GM21786 (cell line): ENCODE measurements around the gene CKAP4.

Experiments
- ATAC-seq: cut with Tn5 transposase; IDR thresholded peaks from one replicate; pipeline ENCODE4 v1.9.1; 2021; ENCODE audit not compliant: unreplicated experiment

The CKAP4 gene

DNA sequence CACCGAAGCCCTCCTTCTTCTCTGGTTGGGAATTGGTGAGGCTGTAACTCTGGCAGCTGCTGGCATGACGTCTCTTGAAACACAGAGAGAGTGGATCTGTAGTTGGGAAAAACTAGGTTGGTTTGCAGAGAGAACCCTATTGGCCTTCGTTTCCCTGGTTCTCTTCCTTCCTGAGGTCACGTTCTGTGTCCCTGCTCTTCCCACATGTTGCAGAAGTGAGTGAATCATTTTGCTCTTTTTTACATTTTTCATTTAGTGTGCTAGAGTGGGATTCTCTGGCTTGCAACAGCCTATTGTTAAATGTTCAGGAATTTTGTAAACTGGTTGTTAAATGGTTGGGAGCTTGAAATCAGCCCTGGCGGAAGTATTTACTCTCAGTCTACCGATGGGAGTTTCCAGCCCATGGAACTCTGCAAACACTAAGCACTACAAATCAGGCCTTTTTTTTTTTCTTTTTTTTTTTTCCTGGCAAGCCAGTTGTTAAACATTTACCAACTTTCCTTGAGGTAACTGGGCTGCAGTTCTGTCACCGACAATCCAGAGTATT lies 26.8 kb upstream of the CKAP4 start:
- ATAC-seq, result no peak

DNA sequence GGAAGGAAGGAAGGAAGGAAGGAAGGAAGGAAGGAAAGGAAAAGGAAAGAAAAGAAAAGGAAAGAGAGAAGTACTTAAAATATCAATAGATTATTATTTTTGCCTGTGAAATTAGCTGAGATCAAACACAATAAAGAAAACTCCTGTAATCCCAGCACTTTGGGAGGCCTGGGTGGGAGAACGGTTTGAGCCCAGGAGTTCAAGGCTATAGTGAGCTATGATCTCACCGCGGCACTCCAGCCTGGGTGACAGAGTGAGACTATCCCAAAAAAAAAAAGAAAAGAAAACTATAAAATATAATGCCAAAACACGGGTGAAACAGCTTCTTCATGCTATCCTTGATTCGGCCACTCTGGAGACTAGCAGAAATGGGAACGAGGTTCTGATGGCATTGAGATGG lies 26.2 kb upstream of the CKAP4 start:
- ATAC-seq, result no peak

DNA sequence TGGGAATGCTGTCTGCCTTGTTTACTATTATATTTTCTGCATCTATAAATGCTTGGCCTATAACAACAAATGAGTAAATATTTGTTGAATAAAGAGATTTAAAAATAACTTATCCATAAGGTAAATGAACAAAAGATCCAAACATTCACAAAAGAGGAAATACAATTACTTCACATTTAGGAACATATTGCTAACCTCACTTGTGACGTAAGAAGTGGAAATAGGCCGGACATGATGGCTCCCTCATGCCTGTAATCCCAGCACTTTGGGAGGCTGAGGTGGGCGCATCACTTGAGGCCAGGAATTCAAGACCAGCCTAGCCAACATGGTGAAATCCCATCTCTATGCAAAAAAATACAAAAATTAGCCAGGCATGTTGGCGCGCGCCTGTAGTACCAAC lies 25.7 kb upstream of the CKAP4 start:
- no peak for ATAC-seq

DNA sequence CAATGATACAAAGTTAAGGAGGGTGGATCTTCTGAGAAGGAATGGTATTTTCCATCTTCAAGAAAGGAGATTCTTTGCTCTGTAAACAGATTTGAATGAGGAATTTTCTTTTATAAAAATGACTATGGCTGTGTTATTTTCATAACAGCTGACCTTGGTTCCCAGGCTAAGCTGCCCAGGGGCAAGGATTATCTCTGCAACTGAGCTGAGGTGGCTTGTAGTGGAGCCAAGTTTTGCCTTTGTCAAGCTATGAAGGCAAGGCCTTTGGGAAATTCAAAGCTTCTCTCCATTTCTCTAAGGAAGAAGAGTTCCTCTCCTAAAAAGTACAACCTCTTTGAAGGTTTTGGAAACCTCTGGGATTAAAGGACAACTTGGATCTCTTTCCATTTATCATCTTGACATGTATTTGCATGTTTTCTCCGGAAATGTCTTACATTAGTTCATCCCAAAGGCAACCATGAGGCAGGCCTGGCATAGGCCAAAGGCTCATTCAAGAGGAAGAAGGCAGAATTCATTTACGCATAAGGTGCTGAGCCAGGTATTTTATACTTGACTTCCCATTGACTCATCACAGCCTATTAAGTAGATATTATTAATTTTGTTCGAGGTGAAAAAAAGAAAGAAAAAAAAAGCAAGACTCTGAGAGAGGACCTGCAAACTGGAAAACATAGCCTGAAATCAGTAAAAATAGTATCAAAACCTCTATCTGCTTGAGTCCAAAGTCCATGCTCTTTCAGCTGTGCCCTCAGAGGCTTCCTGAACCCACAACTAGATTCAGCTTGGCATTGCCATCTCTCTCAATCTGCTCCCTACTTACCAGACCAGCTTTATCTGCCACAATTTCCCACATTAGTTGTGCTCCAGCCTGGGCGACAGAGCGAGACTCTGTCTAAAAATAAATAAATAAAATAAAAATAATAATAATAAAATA lies 24.0 kb upstream of the CKAP4 start:
- ATAC-seq, result no peak

DNA sequence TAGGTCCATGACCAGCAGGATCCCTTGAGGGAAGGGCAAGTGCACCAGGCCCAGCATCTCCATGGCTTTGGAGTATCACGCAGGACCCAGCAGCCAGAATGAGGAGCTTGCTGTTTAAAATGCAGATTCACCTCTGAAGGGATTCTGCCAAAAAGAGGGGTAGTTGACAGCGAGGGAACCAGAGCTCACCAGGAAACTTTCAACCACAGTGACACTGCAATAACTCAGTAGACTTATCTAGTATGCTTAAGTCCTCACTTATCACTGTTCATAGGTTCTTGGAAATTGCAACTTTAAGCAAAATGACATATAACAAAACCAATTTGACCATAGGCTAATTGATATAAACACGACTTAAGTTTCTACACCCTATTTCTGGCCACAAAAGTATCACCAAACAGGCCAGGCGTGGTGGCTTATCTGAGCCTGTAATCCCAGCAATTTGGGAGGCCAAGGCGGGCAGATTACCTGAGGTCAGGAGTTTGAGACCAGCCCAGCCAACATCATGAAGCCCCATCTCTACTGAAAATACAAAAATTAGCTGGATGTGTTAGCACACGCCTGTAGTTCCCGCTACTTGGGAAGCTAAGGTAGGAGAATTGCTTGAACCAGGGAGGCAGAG lies 21.4 kb upstream of the CKAP4 start:
- ATAC-seq, result no peak

DNA sequence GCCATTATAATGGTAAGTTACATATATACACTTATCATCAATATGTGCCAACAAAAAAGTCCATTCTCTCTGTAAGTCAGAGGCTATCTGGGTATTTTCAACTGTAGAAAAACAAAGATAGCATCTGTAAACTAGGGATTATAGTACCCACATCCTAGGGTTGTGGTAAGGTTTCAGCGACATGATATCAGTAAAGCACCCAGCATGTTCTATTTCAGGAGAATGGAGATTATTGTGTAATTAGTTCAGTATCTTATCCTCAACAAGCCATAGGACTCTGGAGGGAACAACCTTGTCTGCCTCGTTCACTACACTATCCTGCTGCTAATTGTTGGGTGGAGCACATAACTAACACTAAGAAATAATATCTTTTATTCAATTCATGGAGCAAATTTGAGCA lies 19.7 kb upstream of the CKAP4 start:
- ATAC-seq, result no peak

DNA sequence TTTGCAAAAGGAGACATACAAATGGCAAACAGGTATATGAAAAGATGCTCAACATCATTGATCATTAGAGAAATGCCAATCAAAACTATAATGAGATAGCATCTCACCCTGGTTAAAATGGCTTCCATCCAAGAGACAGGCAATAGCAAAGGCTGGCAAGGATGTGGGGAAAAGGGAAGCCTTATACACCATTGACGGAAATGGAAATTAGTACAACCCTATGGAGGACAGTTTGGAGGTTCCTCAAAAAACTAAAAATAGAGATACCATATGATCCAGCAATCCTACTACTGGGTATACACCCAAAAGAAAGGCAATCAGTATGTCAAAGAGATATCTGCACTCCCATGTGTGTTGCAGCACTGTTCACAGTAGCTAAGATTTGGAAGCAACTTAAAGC lies 17.3 kb upstream of the CKAP4 start:
- ATAC-seq, result no peak

DNA sequence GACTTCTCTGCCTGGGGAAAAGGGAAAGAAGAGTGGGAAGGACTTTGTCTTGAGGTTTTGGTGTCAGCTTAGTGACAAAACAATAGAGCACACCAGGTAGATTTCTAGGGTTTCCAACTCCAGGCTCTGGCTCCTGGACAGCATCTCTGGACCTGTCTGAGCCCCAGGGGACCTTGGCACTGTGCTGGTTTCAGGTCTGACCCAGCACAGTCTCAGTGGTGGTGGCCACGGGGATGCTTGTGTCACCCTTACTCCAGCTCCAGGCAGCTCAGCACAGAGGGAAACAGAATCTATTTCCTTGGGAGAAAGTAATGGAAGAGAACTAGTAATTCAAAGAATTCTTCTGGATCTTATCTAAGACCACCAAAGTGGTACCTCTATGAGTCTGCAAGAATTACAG lies 11.1 kb upstream of the CKAP4 start:
- no peak for ATAC-seq

DNA sequence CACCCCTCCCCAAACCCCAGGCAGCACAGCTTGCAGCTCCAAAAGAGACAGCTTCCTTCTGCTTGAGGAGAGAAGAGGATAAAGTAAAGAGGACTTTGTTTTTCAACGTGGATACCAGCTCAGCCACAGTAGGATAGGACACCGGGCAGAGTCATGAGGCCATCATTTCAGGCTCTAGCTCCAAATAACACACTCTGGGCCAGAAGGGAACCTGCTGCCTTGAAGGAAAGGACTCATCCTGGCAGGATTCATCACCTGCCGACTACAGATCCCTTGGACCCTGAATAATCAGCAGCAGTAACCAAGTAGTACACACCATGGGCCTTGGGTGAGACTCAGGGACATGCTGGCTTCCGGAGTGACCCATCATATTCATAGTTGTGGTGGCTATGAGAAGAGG lies 10.4 kb upstream of the CKAP4 start:
- no peak for ATAC-seq

DNA sequence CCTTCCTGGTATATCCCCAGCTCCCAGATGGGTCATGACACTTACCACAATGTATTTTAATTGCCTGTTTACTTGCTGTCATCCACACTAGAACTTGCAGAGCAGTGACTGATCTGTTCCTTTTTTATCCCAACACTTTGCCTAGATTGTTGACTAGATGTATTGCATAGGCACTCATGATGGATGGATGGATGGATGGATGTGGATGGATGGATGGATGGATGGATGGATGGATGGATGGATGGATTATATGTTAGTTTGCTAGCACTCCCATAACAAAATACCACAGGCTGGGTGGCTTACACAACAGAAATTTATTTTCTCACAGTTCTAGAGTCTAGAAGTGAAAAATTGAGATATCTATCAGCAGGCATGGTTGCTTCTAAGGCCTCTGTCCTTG lies 8.7 kb upstream of the CKAP4 start:
- ATAC-seq, result no peak

DNA sequence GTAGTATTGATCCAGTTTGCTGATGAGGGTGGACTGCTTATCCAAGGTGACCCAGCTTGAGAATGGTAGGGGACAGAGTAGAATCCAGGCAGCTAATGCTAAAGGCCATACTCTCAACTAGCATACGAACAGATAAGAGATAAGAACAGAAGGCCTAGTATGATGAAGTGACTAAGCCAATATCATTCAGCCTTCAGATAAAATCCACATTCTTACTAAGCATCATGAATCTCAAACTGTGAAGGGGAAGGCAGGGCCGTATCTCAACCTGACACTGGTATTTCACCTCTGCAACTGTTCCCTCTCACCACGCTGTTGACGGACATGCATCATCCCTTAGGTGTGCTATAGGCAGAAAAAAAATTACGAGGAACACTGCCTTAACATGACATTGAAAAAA lies 8.1 kb upstream of the CKAP4 start:
- ATAC-seq, result no peak

DNA sequence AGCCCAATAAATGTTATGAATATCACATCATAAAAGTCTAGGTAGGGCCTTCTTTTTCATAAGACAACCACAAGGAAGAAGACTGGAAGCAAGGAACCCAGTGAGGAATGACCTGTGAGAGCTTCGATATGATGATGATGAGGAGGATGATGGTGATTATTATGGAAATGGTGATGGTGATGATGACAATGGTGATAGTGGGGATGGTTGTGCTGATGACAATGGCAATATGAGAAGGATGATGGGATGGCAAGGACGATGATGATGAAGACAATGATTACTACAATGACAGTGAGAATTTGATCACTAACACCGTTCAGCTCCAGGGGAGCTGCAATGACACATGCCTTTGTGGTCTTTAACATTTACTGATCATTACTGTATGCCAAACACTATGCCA lies 7.7 kb upstream of the CKAP4 start:
- no peak for ATAC-seq

DNA sequence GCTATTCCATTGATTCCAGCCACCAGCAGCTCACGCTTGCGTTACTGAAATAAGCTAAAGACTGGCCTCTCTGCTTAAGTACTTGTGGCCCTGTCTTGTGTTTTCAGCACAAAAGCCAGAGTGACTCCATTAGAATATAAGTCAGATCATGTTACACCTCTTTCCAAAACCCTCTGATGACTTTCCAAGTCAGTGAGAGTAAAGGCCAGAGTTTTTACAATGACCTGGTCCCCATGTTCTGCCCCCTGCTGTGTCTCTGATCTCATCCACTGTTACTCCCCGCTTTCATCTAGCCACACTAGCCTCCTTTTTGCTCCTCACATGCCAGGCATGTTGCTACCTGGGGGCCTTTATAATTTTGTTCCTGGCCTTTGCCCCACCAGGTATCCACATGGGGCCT lies 6.9 kb upstream of the CKAP4 start:
- ATAC-seq, result no peak

DNA sequence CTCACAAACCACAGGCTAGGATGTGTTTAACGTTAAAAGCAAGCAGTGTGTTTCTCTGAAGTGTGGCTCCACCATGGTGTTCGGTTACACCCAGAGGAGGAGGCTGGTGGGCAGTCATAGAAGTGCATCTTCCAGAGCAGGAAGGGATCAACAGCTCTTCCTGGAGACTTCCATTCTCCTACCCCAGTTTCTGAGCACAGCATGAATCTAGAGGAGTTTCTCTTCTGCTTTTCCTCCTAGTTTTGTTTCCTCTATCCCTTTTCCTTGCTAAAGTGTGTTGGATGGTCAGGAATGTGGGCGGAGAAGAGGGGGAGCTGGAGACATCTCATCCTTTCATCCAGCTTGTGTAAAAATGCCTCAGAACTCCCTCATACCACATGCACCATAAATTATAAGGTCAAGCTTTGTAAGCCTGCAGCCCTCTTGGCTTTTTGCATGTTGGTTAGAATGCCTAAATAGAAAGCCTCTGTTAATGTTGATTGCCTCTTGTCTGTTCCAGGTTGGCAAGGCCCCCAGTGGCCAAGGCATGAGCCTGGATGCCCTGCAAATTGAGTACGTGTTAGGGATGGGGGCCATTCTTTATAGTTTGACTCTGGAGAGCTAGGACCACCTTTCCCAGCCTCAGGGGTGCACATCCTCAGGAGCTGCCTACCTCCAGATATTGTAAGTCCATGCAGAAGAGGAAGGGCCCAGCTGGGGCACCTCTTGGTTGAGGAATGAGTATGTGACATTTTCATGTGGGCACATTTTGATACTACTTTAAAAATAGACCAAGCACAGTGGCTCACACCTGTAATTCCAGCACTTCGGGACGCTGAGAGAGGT lies 4.0 kb upstream of the CKAP4 start:
- no peak for ATAC-seq

DNA sequence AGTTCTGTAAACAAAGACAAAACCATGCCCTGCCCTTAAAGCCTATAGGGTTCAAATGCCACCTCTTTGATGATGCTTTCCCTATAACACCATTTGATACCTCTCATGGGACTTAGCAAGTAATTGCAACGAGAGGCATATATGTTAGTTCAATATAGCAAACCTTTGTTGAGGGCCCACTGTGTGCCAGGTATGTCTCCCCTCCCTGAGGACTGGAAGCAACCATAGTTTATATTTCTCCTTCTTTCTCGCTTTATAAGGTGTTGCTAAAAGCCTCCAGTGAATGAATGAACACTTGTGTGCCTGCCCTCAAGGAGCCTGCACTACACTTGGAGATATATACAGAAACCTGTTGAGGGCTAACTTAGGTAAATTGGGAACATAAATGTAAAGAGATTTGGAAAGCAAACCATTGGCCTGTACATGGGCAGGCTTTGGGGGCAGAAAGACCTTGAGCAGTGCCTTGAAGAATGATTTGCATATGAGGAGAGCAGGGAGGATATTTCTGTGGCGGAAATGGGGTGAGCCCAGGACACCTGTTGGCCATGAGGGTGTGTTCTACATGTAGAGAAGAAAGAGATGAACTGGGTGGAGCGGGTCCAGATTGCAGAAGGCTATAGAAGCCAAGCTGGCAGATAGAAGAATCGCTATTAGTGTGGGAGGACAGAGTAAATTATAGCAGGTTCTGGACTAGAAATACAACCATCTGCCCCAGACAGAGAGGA lies 1.8 kb upstream of the CKAP4 start:
- ATAC-seq, result peak; percentile 78

DNA sequence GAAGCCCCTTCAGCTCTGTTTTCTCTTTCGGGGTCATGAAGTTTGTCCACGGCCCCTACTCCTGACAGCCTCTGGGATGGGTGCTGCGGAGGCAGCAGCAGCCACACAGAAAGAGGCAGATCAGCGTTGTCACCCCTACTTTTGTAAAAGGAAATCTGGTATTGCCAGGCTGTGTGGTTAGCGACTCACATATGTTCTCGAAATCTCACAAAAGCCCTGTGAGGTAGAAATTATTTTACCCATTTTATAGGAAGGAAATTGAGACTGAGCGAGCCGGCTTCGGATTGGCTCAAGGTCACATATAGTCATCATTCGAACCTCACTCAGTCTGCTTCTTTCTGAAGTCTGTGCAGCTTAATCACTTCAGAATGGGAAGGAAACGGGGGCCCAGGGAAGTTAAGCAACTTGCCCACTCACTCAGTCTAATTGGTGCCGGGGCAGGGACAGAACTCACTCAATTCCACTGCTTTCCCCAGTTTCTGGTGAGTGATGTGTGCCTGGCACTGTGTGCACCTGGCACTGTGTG lies 1.1 kb upstream of the CKAP4 start:
- no peak for ATAC-seq

DNA sequence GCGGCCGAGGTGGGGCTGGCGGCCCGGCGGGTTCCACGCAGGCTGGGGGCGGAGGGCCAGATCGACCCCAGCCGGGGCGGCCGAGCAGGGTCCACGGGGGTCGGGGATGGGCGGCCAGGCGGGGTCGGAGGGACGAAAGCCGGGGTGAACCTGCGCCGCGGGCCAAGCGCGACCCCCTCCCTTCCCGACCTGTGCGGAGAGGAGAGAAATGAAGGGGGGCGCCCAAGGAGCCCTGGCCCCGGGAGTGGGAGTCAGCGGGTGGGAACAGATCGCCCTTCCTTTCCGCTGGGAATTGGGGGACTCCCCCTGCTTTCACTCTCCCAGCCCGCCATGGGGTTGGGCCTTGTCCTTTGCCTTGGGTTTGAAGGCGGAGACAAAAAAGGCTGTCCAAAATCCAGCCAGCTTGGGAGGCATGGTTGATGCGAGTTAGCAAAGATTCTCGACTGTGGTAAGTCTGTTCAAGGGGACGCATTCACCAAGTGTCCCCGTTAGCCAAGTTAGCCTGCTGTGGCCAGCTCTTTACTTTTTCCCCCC lies 559 bp upstream of the CKAP4 start:
- ATAC-seq, result no peak

DNA sequence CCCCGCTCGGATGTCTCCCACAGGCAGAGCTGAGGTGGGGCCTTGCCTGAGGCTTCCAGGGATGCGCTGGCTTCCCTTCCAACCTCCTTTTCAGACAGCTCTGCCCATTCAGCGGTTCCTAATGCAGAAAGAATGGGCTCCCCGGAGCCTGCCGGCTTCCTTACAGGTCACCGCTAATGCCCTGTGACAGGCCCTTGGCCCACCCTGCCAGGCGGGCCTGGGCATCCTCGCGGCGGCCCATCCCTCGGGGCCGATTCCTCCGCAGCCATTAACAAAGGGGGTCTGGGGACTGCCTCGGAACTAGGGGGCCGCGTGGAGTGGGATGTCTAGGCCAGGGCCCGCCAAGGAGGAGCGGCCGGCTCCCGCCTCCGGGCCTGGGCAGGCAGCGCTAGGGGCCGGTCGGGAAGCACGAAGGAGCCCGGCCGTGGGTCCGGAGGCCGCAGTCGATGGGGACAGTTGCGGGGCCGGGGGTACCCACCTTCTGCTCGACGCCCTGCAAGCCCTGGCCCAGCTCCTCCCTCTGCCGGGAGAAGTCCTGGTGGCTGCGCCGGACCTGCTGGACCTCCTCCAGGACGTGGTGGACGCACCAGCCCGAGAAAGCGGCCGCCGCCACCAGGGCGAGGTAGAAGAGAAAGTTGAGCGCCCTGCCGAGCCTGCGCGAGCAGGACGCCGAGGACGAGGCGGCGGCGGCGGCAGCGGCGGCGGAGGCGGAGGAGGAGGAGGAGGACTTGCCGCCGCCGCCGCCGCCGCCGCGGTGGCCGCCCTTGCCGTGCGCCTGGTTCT lies 738 bp downstream of the CKAP4 start:
- no peak for ATAC-seq

DNA sequence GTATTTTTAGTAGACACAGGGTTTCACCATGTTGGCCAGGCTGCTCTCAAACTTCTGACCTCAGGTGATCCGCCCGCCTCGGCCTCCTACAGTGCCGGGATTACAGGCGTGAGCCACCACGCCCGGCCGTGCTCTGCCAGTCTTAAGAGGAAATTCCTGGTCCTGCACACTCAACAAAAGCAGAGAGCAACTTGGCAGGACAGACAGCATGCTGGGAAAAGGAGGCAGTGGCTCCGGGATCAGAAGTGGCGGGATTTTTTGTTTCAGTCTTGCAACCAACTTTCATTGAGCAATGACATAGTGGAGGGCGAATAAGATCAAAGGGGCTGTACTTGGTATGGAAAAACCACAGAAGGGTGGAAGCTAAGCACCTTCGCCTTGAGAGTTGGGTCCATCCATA lies 2.1 kb downstream of the CKAP4 start:
- no peak for ATAC-seq

DNA sequence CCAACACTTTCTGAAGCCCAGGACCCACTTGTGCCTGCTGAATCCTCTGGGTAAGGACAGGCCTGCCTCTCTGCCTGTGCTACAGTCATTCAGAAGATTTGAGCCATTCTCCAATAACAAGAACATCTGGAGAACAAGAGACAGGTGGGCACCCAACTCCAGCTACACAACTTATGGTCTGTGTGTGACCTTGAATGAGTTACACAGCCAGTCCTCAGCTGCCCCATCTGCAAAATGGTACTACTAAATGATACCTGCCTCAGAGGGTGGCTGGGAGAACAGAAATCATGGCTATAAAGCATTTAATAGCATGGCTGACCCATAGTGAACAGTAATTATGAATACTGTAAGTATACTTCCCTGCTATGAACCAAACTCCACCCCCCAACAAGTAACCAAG lies 4.2 kb downstream of the CKAP4 start:
- no peak for ATAC-seq
